ENCODE measurements around the gene ZNF850.
"Not testable (repeated sequence)": the region's sequence is repeated elsewhere in the genome, so short reads cannot be mapped to it uniquely, and the experiment has no call there.

Gene ZNF850

GRCh38 chr19:36772311-36773222 lies at the start of gene ZNF850:
ZNF850 (minus strand) TSS chr19:36772807; CDS start chr19:36762606, 10,201 bp downstream.
- peak; percentile 95 for DNase-seq (ENCODE audit: low read depth)

- DNase-seq (ENCODE audit: low read depth), result no peak
Measured at GRCh38 chr19:36821758-36822157, 49.2 kb upstream of the ZNF850 start.

- peak; percentile 4 for DNase-seq (ENCODE audit: low read depth)
Measured at GRCh38 chr19:36819130-36819630, 46.6 kb upstream of the ZNF850 start.

GRCh38 chr19:36807029-36807428 lies 34.4 kb upstream of the ZNF850 start:
- no peak for DNase-seq (ENCODE audit: low read depth)

GRCh38 chr19:36805364-36805763 lies 32.8 kb upstream of the ZNF850 start:
- no peak for DNase-seq (ENCODE audit: low read depth)

- no peak for DNase-seq (ENCODE audit: low read depth)
Measured at GRCh38 chr19:36797786-36798108, 25.1 kb upstream of the ZNF850 start.

- DNase-seq (ENCODE audit: low read depth), result no peak
Measured at GRCh38 chr19:36796714-36796992, 24.0 kb upstream of the ZNF850 start.

GRCh38 chr19:36791420-36792141 lies 19.0 kb upstream of the ZNF850 start:
- DNase-seq (ENCODE audit: low read depth), result not testable (repeated sequence)

- no peak for DNase-seq (ENCODE audit: low read depth)
Measured at GRCh38 chr19:36775768-36776167, 3.2 kb upstream of the ZNF850 start.

- DNase-seq (ENCODE audit: low read depth), result no peak
Measured at GRCh38 chr19:36773223-36773579, 594 bp upstream of the ZNF850 start.

- peak; percentile 86 for DNase-seq (ENCODE audit: low read depth)
Measured at GRCh38 chr19:36771261-36772231, 1.1 kb downstream of the ZNF850 start.

- DNase-seq (ENCODE audit: low read depth), result no peak
Measured at GRCh38 chr19:36750066-36750691, 22.4 kb downstream of the ZNF850 start.

GRCh38 chr19:36749613-36750012 lies 23.0 kb downstream of the ZNF850 start:
- not testable (repeated sequence) for DNase-seq (ENCODE audit: low read depth)

GRCh38 chr19:36748431-36749275 lies 24.0 kb downstream of the ZNF850 start:
- DNase-seq (ENCODE audit: low read depth), result no peak

- no peak for DNase-seq (ENCODE audit: low read depth)
Measured at GRCh38 chr19:36747750-36748149, 24.9 kb downstream of the ZNF850 start.

GRCh38 chr19:36745870-36746269 lies 26.7 kb downstream of the ZNF850 start:
- DNase-seq (ENCODE audit: low read depth), result peak; percentile 12

- not testable (repeated sequence) for DNase-seq (ENCODE audit: low read depth)
Measured at GRCh38 chr19:36736166-36736565, 36.4 kb downstream of the ZNF850 start.

GRCh38 chr19:36719687-36720556 lies 52.7 kb downstream of the ZNF850 start:
- peak; percentile 8 for DNase-seq (ENCODE audit: low read depth)

GRCh38 chr19:36709423-36709822 lies 63.2 kb downstream of the ZNF850 start:
- no peak for DNase-seq (ENCODE audit: low read depth)

GRCh38 chr19:36707134-36707533 lies 65.5 kb downstream of the ZNF850 start:
- no peak for DNase-seq (ENCODE audit: low read depth)

All from ELR (cell line).